Activated T-helper 17 cell treated with anti-CD3 and anti-CD28 coated beads, Interleukin-2, amount 50 U/mL, for 72 hours (primary cell): ENCODE results near the gene RARRES1. TPM values are rescaled to one million over a fixed set of nuclear protein-coding genes. Genes with fewer than 3 reads are reported as not detected.

Experiments
- ATAC-seq: fragments of 150-1000 bp; cut with Tn5 transposase; replicated peaks from 2 replicates; pipeline ENCODE4 v1.10.0; 2021; ENCODE audit warnings: mild to moderate bottlenecking, moderate library complexity
- H3K27ac Mint-ChIP-seq: one replicate; pipeline ENCODE4 v1.8.0; 2022; ENCODE audit warnings: mixed read lengths
- H3K27me3 Mint-ChIP-seq: one replicate; pipeline ENCODE4 v1.8.0; 2022; ENCODE audit warnings: mixed read lengths
- H3K36me3 Mint-ChIP-seq: one replicate; pipeline ENCODE4 v1.8.0; 2022; ENCODE audit warnings: low read depth, mild to moderate bottlenecking, mixed read lengths
- H3K4me1 Mint-ChIP-seq: one replicate; pipeline ENCODE4 v1.8.0; 2022; ENCODE audit warnings: mixed read lengths
- H3K4me3 Mint-ChIP-seq: one replicate; pipeline ENCODE4 v1.8.0; 2022; ENCODE audit warnings: mild to moderate bottlenecking, mixed read lengths
- H3K9me3 Mint-ChIP-seq: one replicate; pipeline ENCODE4 v1.8.0; 2022; ENCODE audit warnings: mixed read lengths
- total RNA-seq, 2 donors: library from RNA; stranded (reverse); gene quantifications; one replicate each; pipeline ENCODE4 v1.2.3, GENCODE V29; 2022

RARRES1 gene
- total RNA-seq, 2 donors from 2014 or later: not detected

DNA sequence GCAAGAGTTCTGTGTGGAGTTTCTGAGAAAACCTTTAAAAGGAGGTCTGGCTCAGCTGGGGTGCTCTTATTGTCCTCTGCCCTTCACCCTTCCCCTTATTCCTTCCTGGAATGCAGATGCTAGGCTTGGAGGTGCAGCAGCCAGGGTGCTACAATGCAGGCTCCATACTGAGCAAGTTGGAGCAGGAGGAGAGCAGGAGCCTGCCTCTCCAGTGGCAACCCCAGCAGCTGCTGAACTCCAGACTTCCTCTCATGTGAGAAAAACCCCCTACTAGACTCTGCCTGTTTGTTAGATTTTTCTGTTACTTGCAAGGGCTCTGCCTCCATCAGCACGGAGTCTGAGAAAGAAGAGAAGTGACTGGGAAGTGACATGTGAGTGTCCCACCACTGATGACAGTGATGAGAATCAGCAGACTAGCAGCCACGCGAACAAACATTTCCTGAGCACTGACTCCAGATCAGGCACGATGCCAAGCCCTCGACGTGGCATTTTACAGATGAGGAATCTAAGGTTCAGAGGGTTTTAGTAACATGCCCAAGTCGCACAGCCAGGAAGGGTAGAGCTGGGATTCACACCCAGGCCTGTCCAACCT is 16.1 kb upstream of the RARRES1 start:
- no peak overlapping the region for H3K4me3 Mint-ChIP-seq
- ATAC-seq: no peak
- H3K27ac Mint-ChIP-seq: no peak overlapping the region
- H3K9me3 Mint-ChIP-seq: no peaks in the 10 kb centered on the region
- peaks cover 12% of the 10 kb centered on the region for H3K36me3 Mint-ChIP-seq
- no peaks in the 10 kb centered on the region for H3K27me3 Mint-ChIP-seq
- H3K4me1 Mint-ChIP-seq: no peaks in the 10 kb centered on the region

- H3K27ac Mint-ChIP-seq: no peak overlapping the region
- no peaks in the 10 kb centered on the region for H3K4me1 Mint-ChIP-seq
- no peaks in the 10 kb centered on the region for H3K27me3 Mint-ChIP-seq
- no peak overlapping the region for H3K4me3 Mint-ChIP-seq
- ATAC-seq: no peak
- no peaks in the 10 kb centered on the region for H3K9me3 Mint-ChIP-seq
- peaks cover 13% of the 10 kb centered on the region for H3K36me3 Mint-ChIP-seq
Measured at GRCh38 chr3:158747417-158747816, 15.2 kb upstream of the RARRES1 start.

DNA sequence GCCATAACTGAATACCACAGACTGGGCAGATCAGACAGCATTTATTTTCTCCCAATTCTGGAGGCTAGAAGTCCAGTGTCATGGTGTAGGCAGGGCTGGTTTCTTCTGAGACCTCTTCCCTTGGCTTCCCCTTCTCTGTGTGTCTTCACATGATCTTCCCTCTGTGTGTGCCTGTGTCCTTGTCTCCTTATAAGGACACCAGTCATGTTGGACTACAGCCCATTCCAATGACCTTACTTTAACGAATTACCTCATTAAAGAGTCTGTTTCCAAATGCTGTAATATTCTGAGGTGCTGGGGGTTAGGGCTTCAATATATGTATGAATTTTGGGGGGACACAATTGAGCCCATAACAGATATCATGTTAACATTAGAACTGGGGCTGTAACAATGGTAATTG is 13.3 kb upstream of the RARRES1 start:
- peaks cover 4% of the 10 kb centered on the region for H3K4me1 Mint-ChIP-seq
- no peak for ATAC-seq
- no peak overlapping the region for H3K4me3 Mint-ChIP-seq
- no peak overlapping the region for H3K27ac Mint-ChIP-seq
- peaks cover 13% of the 10 kb centered on the region for H3K36me3 Mint-ChIP-seq
- H3K27me3 Mint-ChIP-seq: no peaks in the 10 kb centered on the region
- H3K9me3 Mint-ChIP-seq: no peaks in the 10 kb centered on the region

DNA sequence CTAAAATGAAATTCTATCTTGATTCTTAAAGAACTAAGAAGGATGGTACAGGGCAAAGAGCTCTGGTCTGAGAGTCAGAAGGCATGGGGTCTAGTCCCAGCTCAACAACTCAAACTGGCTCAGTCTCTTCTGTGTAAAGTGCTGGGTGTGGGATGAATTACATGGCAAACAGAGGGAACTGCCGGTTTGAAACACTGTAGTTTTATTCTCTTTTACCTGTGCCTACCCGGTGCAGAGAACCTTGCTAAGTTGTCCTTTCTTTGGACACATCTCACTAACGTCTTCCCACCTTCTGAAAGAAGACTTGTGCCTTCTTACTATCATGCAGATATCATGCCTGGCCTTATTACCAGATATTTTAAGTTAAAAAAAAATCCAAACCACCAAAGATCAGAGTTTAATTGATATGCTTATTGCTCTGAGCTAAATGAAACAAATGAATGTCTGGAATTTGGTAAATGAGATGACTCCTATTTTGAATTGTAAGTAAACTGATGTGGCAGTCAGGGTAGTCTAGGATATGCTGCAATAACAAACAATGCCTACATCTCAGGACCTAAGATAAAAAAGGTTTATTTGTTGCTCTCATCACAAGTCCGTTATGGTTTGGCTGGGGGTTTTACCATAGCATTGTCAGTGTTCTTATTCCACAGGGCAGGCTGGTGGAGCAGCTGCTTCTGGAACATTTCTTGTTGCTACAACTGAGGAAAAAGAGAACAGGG is 12.5 kb upstream of the RARRES1 start:
- H3K9me3 Mint-ChIP-seq: no peaks in the 10 kb centered on the region
- H3K36me3 Mint-ChIP-seq: peaks cover 13% of the 10 kb centered on the region
- no peaks in the 10 kb centered on the region for H3K27me3 Mint-ChIP-seq
- H3K4me3 Mint-ChIP-seq: no peak overlapping the region
- no peak overlapping the region for H3K27ac Mint-ChIP-seq
- ATAC-seq: no peak
- peaks cover 4% of the 10 kb centered on the region for H3K4me1 Mint-ChIP-seq

GRCh38 chr3:158743664-158744566 is 11.7 kb upstream of the RARRES1 start:
- H3K4me3 Mint-ChIP-seq: no peak overlapping the region
- no peaks in the 10 kb centered on the region for H3K27me3 Mint-ChIP-seq
- no peak for ATAC-seq
- H3K36me3 Mint-ChIP-seq: peaks cover 10% of the 10 kb centered on the region
- H3K4me1 Mint-ChIP-seq: peaks cover 4% of the 10 kb centered on the region
- H3K9me3 Mint-ChIP-seq: no peaks in the 10 kb centered on the region
- H3K27ac Mint-ChIP-seq: no peak overlapping the region

DNA sequence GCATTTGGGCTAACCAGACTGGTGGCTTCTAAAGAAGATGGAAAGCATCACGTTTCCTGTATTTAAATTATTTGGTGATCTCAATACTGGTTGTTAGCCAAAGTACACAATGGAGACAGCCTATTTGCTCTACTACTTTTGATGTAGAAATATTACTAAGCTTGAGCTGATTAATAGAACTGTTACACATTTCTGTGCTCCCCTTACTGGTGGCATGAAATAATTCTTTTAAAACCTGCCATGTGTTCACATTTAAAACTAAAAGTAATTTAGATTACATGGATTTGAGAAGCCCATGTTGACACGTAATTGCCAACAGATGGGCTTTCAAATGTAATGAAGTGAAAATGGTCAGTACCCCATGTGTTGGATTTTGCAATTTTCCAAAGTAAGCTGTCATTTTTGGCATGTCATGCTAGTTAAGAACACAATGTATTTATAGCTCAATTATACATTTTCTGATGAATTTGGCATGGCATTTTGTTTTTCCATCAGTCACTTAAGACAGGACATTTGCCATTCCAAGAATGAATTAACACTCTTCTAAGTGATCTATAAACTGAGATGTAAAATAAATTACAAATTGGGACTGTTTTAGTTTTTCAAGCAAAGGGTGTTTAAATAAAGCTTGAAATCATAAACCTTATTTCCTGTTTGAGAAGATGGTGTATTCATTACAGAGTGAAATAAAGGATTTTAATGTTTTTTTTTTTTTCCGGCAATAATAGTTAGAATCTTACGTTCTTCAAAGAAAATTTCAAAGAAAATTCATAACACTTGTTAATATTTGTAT is 10.8 kb upstream of the RARRES1 start:
- Mint-ChIP-seq H3K4me3 (no peak overlapping the region), H3K9me3 (no peaks in the 10 kb centered on the region), H3K27ac (no peak overlapping the region), H3K27me3 (no peaks in the 10 kb centered on the region), H3K36me3 (peaks cover 9% of the 10 kb centered on the region), H3K4me1 (peaks cover 4% of the 10 kb centered on the region)
- ATAC-seq: no peak

GRCh38 chr3:158739661-158740060 is 7.4 kb upstream of the RARRES1 start:
- Mint-ChIP-seq H3K27me3 (no peaks in the 10 kb centered on the region), H3K4me1 (peaks cover 4% of the 10 kb centered on the region), H3K36me3 (peaks cover 4% of the 10 kb centered on the region), H3K4me3 (no peak overlapping the region), H3K27ac (no peak overlapping the region), H3K9me3 (no peaks in the 10 kb centered on the region)
- no peak for ATAC-seq

GRCh38 chr3:158739078-158739477 is 6.8 kb upstream of the RARRES1 start:
- Mint-ChIP-seq H3K9me3 (no peaks in the 10 kb centered on the region), H3K4me1 (peaks cover 4% of the 10 kb centered on the region), H3K27ac (no peak overlapping the region), H3K4me3 (no peak overlapping the region), H3K36me3 (peaks cover 4% of the 10 kb centered on the region), H3K27me3 (no peaks in the 10 kb centered on the region)
- ATAC-seq: no peak

DNA sequence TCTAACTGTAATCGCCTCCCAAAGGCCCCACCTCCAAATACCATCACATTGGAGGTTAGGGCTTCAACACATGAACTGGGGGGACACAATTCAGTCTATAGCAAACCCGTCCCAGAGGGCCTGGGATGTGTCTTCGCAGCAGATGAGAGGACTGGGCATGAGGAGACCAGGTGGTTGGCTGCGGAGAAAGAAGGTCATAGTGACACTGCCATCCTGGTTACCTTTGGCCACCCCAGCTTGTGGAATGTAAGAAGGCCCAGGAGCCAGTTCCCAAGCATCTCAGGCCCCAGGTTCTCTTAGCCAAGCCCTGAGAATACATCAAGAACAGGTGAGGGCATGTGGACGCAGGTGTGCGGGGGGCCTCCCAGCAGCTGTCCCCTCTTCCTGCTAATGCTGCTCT is 6.4 kb upstream of the RARRES1 start:
- Mint-ChIP-seq H3K36me3 (peaks cover 4% of the 10 kb centered on the region), H3K27ac (no peak overlapping the region), H3K27me3 (no peaks in the 10 kb centered on the region)

DNA sequence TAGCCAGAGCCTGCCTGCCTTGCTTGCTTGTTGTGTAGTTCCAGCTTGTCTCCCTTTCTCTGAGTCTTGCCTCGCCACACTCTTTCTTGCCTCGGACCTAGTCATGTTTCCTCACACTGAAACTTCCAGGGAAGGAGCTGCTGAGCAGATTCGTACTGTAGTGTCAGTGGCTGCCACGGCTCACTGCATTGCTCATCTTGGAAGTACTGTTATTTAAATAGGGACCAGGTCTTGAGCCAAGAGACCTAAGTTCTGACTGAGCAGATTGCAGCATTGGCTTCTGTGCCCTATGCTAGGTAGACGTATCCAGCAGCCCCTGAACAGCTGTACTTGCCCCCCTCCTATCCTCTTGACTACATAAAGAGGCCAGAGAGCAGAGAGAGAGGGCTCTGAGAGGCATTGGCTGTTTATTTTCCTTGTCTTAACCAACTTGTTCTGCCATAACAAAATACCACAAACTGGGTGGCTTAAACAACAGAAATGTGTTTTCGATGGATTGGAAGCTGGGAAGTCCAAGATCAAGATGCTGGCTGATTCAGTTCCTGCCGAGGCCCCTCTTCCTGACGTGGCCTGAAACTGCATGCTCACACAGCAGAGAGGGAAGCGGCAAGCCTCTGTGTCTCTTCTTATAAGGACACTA is 5.8 kb upstream of the RARRES1 start:
- Mint-ChIP-seq H3K27me3 (no peaks in the 10 kb centered on the region), H3K4me1 (peaks cover 4% of the 10 kb centered on the region), H3K27ac (no peak overlapping the region), H3K4me3 (no peak overlapping the region), H3K9me3 (no peaks in the 10 kb centered on the region), H3K36me3 (no peaks in the 10 kb centered on the region)
- ATAC-seq: peak; percentile 59

More for the DNA sequence above, 6.4 kb upstream of the RARRES1 start:
- Mint-ChIP-seq H3K4me3 (no peak overlapping the region), H3K9me3 (no peaks in the 10 kb centered on the region), H3K4me1 (peaks cover 4% of the 10 kb centered on the region)
- ATAC-seq: no peak

DNA sequence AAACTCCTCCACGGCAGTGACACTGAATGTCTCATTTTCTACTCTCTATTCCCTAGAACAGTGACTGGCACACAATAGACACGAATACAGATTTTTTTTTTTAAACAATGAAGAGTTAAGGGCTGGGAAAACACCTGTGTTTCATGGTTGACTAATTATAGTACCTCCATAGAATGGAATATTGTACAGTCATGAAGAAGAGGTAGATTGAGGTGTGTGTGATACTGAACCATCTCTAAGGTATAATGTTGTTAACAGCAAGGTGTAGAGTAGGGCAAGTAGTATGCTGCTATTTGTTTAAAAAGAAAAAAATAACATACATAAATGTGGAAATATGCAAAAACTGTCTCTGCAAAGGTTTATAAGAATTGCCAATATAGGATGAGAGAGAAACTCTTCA is 5.2 kb upstream of the RARRES1 start:
- ATAC-seq: peak; percentile 63
- Mint-ChIP-seq H3K27me3 (no peaks in the 10 kb centered on the region), H3K27ac (no peak overlapping the region), H3K4me3 (no peak overlapping the region), H3K4me1 (peaks cover 4% of the 10 kb centered on the region), H3K9me3 (no peaks in the 10 kb centered on the region), H3K36me3 (no peaks in the 10 kb centered on the region)

DNA sequence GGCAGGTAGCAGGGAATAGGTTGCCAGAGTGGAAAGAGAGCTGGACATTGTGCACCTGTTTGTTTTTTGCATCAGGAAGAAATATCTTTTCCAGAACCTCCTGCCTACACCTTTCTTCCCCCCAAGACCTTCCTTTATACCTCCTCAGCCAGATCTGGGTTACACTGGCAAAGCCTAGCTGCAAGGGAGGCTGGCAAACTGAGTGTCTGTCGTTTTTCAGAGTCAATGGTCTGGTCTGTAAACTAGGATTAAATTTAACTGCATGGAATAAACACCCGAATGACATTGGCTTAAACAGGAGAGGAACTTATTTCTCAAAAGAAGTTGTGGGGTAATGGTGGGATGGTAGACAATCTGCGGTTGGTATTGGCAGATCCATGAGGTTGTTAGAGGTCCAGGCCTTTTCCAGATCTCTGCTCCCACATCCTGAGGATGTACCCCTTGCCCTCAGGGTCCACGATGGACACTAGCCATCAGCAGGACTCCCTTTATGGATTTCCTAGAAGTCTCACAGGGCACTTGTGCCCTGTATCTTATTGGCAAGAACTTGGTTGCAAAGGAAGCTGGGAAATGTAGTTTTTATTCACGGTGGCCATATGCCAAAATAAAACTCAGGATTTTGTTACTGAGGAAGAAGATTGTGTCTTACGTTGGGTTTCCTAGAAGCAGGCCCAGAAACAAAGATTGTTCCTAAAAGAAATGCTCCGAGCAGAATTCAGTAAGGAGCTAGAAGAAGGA is 3.2 kb upstream of the RARRES1 start:
- no peaks in the 10 kb centered on the region for H3K9me3 Mint-ChIP-seq
- H3K27ac Mint-ChIP-seq: no peak overlapping the region
- H3K4me3 Mint-ChIP-seq: no peak overlapping the region
- no peaks in the 10 kb centered on the region for H3K36me3 Mint-ChIP-seq
- no peaks in the 10 kb centered on the region for H3K27me3 Mint-ChIP-seq
- ATAC-seq: no peak
- no peaks in the 10 kb centered on the region for H3K4me1 Mint-ChIP-seq

GRCh38 chr3:158733656-158734055 is 1.4 kb upstream of the RARRES1 start:
- no peak for ATAC-seq
- Mint-ChIP-seq H3K4me3 (no peak overlapping the region), H3K36me3 (no peaks in the 10 kb centered on the region), H3K4me1 (no peaks in the 10 kb centered on the region), H3K27ac (no peak overlapping the region), H3K27me3 (no peaks in the 10 kb centered on the region), H3K9me3 (no peaks in the 10 kb centered on the region)
